IPS DF 19.7 (cell line): ENCODE measurements around the gene MROH8.

Experiments used
- DNase-seq: peaks from one replicate; pipeline ENCODE4 v3.0.0-alpha.2; 2013; ENCODE audit warnings: low read depth, low spot score

The MROH8 gene

DNA sequence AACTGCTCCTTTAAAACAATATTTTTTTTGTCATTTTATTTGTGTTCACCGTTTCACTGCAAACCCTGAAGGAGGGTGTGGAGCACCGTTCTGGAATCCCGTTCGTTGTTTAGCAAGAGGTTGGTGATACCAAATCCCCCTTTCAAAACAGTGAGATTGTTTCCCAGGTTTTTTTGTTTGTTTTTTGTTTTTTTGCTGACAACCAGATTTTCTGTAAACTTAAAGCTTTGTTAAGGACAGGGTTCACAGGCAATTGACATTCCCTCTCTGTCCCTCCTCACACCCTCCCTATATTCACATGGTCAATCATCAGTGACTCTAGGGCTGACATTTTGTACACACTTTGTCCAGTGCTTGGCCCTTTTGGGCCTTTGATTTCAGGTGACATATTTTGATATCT, 21.0 kb upstream of the MROH8 start:
- DNase-seq, result no peak

DNA sequence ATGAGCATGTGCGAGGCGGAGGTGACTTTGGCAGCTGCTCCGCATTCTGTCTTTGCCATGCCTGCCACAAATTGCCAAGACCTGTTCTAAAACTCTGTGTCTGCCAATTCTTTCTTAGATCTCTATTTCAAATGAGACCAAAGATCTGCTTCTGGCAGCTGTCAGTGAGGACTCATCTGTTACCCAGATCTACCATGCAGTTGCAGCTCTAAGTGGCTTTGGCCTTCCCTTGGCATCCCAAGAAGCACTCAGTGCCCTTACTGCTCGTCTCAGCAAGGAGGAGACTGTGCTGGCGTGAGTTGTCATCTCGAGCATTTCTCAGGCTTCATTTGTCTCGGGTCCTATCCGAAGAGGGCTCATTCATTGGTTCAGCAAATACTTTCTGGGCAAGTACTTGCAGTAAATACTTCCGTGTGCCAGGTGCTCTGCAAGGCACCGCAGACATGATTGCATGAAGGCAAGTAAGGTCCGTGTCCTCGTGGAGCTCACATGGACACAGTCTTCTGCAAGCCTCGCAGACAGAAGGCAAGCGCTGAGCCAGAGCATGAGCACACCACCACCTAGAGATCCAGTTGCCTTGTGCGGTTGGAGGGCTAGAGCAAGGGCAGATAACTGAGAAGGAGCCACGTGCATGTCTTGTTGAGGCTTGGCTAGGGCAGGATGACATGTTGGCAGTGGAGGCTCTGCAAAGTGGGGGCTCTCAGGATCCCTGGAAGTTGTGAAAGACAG, 19.7 kb upstream of the MROH8 start:
- no peak for DNase-seq

GRCh38 chr20:37194621-37195417, 15.5 kb upstream of the MROH8 start:
- DNase-seq, result no peak

GRCh38 chr20:37193821-37194220, 14.5 kb upstream of the MROH8 start:
- DNase-seq, result no peak

- no peak for DNase-seq
These were observed 13.9 kb upstream of the MROH8 start for GRCh38 chr20:37193226-37193625.

DNA sequence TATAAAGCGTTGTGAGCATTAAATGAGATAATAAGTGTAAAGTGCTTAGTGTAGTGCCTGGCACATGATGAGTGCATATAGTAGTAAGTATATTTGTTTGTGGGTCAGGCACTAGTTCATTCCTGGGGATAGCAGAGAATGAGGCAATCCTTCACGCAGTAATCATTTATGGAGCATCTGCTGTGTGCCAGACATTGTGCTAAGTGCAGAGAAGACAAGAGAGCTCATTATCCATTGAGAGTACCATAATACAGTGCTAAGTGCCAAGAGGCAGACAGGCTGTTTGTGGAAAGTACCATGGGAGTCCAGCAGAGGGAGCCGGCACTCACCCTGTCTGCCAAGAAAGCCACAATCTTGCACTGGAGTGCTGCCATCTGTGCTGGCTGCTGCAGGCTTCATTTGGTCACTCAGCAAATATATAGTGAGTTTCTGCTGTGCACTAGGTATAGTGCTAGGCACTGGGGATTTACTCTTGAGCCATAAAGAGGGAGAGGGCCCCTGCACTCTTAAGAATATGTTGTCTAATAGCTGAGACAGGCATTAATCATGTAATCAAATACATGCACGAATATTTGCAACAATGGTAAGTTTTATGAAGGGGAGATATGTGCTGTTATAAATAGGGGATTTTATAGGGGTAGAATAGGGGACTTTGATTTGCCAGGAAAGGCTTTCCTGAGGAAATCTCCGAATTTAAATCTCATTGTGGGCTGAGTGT, 12.9 kb upstream of the MROH8 start:
- no peak for DNase-seq

DNA sequence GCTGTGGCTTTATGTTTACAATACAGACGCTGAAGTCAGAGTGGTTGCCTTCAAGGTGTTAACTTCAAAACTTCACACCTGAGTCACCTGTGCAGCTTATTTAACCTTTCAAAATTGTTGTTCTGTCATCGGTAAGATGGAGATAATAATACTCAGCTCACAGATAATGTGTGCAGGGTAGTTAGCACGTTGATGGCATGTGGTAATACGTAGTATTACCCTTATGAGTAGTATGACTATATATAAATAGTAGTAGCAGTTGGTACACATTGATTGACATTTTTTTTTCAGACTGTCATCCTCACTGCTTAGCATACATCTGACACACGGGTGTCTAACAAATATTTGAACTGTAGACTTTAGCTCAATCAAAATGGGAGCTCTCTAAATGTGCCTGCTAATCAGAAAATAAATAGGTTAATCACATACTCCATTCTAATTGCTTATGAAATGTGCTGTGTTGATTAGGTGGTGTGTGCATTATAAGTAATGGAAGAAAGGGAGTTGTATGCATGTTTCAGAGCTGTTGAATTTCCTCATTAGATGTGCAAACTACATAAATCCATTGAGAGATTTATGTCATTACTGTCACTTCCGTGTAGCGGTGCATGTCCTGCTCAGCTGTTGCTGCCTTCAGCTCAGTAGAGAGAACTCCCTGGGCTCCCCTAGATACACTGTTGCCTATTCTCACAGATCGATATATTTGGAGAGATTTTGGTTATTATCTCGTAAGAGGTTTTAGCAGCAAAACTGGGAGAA, 11.2 kb upstream of the MROH8 start:
- DNase-seq, result no peak

DNA sequence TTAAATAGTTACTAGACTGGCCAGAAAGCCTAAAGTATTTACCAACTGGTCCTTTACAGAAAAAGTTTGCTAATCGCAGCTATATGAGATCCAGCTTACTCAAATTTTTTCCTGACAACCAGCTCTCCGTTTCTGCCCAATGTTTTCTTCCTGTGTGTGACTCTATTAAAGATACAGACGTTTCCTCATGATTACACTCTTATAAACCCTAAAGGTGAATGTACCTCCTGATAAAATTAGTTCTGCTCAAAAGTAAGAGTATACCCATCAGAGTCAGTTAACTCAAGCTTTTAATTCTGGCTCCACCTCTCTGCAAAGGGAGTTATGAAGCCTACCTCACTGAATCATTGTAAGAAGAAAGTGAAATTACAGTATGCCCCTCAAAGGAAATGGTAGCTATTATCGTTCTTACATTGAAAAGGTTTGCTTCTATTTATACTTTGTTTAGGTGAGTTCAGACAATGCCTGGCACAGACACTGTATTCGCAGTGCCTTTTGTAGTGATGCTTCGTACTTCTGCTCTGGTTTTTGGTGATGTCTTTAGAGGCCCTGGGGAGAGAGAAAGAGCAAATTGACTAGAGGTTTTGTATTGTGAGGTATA, 10.2 kb upstream of the MROH8 start:
- DNase-seq, result no peak

DNA sequence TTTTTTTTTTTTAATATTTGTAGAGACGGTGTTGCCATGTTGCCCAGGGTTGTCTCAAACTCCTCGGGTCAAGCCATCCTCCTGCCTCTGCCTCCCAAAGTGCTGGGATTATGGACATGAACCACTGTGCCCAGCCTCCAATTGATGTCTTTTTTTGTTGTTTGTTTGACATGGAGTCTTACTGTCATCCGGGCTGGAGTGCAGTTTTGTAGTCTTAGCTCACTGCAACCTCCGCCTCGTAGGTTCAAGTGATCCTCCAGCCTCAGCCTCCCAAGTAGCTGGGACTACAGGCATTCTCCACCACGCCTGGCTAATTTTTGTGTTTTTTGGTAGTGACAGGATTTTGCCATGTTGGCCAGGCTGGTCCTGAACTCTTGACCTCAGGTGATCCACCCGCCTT, 9.4 kb upstream of the MROH8 start:
- DNase-seq, result no peak

DNA sequence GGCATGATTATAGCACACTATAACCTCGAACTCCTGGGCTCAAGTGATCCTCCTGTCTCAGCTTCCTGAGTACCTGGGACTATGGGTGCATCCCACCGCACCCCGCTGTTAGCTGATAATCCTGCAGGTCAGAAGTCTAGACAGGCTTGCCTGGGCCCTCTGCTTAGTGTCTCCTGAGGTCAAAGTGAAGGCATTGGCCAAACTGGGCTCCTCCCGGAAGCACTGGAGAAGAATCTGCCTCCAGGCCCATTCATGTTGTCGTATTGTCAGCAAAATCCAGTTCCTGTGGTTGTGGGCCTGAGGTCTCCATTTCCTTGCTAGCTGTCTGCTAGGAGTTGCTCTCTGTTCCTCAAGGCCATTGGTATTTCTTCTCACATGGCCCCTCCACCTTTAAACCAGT, 6.3 kb upstream of the MROH8 start:
- no peak for DNase-seq

DNA sequence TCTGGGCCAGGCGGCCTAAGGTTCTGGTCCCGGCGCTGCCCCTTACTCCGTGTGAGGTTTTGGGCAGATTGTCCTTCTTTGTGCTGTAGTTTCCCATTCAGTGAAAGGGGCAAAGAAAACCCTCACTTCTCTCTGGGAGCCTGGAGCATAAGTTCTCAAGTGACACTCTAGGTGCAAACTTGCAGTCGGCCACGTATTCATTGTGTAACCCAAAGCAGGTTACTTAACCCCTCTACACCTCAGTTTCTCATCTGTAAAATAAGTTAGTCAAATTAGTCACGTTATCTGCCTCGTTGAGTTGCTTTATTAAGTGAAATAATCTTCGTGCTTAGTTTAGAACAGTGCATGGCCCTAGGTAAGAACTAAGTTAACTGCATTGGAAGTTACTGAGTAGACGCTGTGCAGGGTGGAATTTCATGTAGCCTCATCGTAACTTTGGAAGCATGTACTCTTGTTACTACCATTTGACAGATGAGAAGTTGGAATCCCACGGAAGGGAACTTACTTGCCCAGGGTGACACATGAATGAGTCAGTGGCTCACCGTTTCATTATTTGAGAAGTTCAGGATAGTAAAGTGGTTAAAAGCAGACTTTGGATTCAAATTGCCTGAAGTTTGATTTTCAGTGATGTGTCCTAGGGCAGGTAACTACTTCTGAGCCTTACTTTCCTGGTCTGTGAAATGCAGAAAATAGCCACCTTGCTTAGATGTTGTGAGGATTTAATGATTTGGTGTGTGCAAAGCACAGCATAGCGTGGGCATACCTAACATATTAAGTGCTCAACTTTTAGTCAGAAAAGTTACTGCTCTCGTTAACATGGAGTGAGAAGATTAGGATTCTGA, 556 bp upstream of the MROH8 start:
- DNase-seq, result no peak

DNA sequence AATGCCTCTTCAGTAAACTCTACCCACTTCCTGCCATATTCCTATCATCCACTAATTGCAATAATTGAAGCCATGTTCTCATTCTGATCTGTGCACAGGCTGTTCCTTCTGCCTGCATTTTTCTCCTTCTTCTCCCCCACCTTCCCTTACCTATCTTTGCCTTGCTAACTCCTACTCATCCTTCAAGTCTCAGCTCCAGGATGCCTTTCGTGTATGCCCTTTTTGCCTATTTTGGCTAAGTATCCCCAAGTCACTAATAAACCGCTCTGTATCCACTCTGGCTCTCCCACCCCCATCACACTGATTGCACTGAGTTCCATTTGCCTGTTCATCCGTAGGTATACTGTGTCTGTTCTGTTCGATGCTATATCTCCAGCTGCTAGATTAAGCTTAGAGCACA, 6.5 kb downstream of the MROH8 start:
- no peak for DNase-seq

GRCh38 chr20:37166867-37167266, 12.5 kb downstream of the MROH8 start:
- DNase-seq, result no peak

DNA sequence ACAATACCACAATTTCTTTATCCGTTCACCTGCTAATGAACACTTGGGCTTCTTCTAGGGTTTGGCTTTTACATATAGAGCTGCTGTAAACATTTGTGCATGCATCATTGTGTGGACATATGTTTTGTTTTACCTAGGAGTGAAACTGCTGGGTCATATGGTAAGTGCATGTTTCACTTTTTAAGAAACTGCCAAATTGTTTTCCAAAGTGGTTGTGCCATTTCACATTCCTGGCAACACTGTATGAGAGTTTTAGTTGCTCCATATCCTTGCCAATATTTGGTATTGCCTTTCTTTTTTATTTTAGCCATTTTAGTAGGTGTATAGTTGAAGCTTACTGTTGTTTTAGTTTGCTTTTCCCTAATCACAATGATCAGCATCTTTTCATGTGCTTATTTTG, 14.3 kb downstream of the MROH8 start:
- DNase-seq, result no peak

- DNase-seq, result no peak
These were observed 15.4 kb downstream of the MROH8 start for GRCh38 chr20:37163832-37164554.

- no peak for DNase-seq
These were observed 16.7 kb downstream of the MROH8 start for GRCh38 chr20:37162646-37163045.

- DNase-seq, result no peak
These were observed 17.4 kb downstream of the MROH8 start for GRCh38 chr20:37161830-37162549.

GRCh38 chr20:37160683-37161082, 18.7 kb downstream of the MROH8 start:
- DNase-seq, result no peak

- DNase-seq, result no peak
These were observed 21.1 kb downstream of the MROH8 start for GRCh38 chr20:37158248-37158647.
